Astrocyte (in vitro differentiated cells and primary cell): ENCODE measurements around the gene PTPRD. TPM values are rescaled to one million over a fixed set of nuclear protein-coding genes. Genes with fewer than 3 reads are reported as not detected.

ENCODE experiments used
- DNase-seq: peaks from one replicate; pipeline ENCODE4 v3.0.0-alpha.2; 2010; ENCODE audit warnings: low read depth
- FAIRE-seq: peaks from 2 replicates; lab custom pipeline; 2011; peaks lifted over from hg19 to GRCh38; lab: Jason Lieb, UNC
- H2AFZ ChIP-seq: 2 replicates; pipeline ENCODE4 v1.6.0; 2012; ENCODE audit warnings: low read depth, low read length, inconsistent platforms
- H3K27ac ChIP-seq: 2 replicates; pipeline ENCODE4 v1.5.1; 2011; ENCODE audit warnings: low read depth, low read length, inconsistent platforms
- H3K27me3 ChIP-seq: 2 replicates; pipeline ENCODE4 v1.6.0; 2011; ENCODE audit warnings: low read length, inconsistent platforms; ENCODE audit not compliant: insufficient read depth
- H3K36me3 ChIP-seq: 2 replicates; pipeline ENCODE4 v1.5.1; 2011; ENCODE audit warnings: low read length, inconsistent platforms; ENCODE audit not compliant: insufficient read depth
- H3K4me1 ChIP-seq: 2 replicates; pipeline ENCODE4 v1.5.1; 2011; ENCODE audit warnings: low read length, inconsistent platforms; ENCODE audit not compliant: insufficient read depth
- H3K4me2 ChIP-seq: 2 replicates; pipeline ENCODE4 v1.6.0; 2012; ENCODE audit warnings: low read length, inconsistent platforms
- H3K4me3 ChIP-seq: 2 replicates; pipeline ENCODE4 v1.5.1; 2011; ENCODE audit warnings: low read depth, mild to moderate bottlenecking, low read length, inconsistent platforms; ENCODE audit not compliant: insufficient read depth
- H3K79me2 ChIP-seq: 2 replicates; pipeline ENCODE4 v1.6.0; 2012; ENCODE audit warnings: mild to moderate bottlenecking, low read length, inconsistent platforms; ENCODE audit not compliant: insufficient read depth
- H3K9ac ChIP-seq: 2 replicates; pipeline ENCODE4 v1.6.0; 2012; ENCODE audit warnings: mild to moderate bottlenecking, low read length, inconsistent platforms
- H3K9me3 ChIP-seq: 2 replicates; pipeline ENCODE4 v1.5.1; 2012; ENCODE audit warnings: low read depth, mild to moderate bottlenecking, low read length, inconsistent platforms; ENCODE audit not compliant: insufficient read depth
- H4K20me1 ChIP-seq: 2 replicates; pipeline ENCODE4 v1.6.0; 2012; ENCODE audit warnings: low read length, inconsistent platforms; ENCODE audit not compliant: insufficient read depth
- H3K27ac Mint-ChIP-seq: one replicate; pipeline ENCODE4 v1.8.0; 2021; ENCODE audit warnings: mild to moderate bottlenecking, mixed read lengths; ENCODE audit not compliant: unreplicated experiment
- H3K27me3 Mint-ChIP-seq: one replicate; pipeline ENCODE4 v1.8.0; 2021; ENCODE audit warnings: low read depth, mixed read lengths; ENCODE audit not compliant: unreplicated experiment
- H3K36me3 Mint-ChIP-seq: one replicate; pipeline ENCODE4 v1.8.0; 2021; ENCODE audit warnings: low read depth, mixed read lengths; ENCODE audit not compliant: unreplicated experiment
- H3K4me1 Mint-ChIP-seq: one replicate; pipeline ENCODE4 v1.8.0; 2021; ENCODE audit warnings: low read depth, mixed read lengths; ENCODE audit not compliant: unreplicated experiment
- H3K4me3 Mint-ChIP-seq: one replicate; pipeline ENCODE4 v1.8.0; 2021; ENCODE audit warnings: mild to moderate bottlenecking, moderate library complexity, mixed read lengths; ENCODE audit not compliant: unreplicated experiment
- H3K9me3 Mint-ChIP-seq: one replicate; pipeline ENCODE4 v1.8.0; 2021; ENCODE audit warnings: mild to moderate bottlenecking, mixed read lengths; ENCODE audit not compliant: unreplicated experiment
- EZH2 ChIP-seq: IDR thresholded peaks from 2 replicates; pipeline ENCODE4 v1.6.1; 2012; ENCODE audit warnings: mild to moderate bottlenecking, low read length, inconsistent platforms; ENCODE audit not compliant: insufficient read depth
- total RNA-seq: library from RNA; stranded (reverse); gene quantifications from 2 replicates; pipeline ENCODE4 v1.2.1, GENCODE V29; 2021
- TF ChIP-seq, protein P1 (sequence below): IDR thresholded peaks from 2 replicates; pipeline ENCODE4 v1.5.1; 2011; ENCODE audit warnings: low read depth, mild to moderate bottlenecking, inconsistent platforms, low read length, moderate library complexity; ENCODE audit not compliant: insufficient read depth

PTPRD gene
- total RNA-seq, 1 donor from 2014 or later = 88.1 TPM

DNA sequence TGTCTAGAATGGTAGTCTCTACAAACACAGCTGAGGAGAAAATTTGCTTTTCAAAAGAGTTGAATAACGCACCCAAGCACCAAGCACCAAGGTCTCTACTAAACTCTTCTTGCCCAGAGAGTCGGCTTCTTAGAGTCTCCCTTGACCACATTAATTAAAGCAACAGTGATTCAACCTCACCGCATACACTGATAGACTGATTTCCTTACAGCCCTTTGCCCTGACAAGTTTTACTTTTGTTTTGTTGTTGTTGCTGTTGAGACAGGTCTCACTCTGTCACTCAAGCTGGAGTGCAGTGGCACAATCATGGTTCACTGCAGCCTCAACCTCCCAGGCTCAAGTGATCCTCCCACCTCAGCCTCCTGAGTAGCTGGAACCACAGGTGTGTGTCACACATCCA lies 1777.5 kb downstream of the PTPRD start:
- Histone ChIP-seq H3K4me1 (no peaks in the 10 kb centered on the region), H3K9me3 (no peaks in the 10 kb centered on the region), H4K20me1 (no peaks in the 10 kb centered on the region), H3K27me3 (no peaks in the 10 kb centered on the region), H3K27ac (no peak overlapping the region), H3K9ac (no peak overlapping the region), H3K4me2 (no peak overlapping the region), H3K79me2 (no peaks in the 10 kb centered on the region), H3K4me3 (no peak overlapping the region), H3K36me3 (no peaks in the 10 kb centered on the region), H2AFZ (no peak overlapping the region)
- peaks cover 3% of the 10 kb centered on the region for H3K36me3 Mint-ChIP-seq
- no peak overlapping the region for H3K27ac Mint-ChIP-seq
- peaks cover 12% of the 10 kb centered on the region for H3K4me1 Mint-ChIP-seq
- peaks cover 3% of the 10 kb centered on the region for H3K9me3 Mint-ChIP-seq
- no peak overlapping the region for H3K4me3 Mint-ChIP-seq
- no peaks in the 10 kb centered on the region for H3K27me3 Mint-ChIP-seq
- no peak for FAIRE-seq
- TF ChIP-seq, protein P1, sequence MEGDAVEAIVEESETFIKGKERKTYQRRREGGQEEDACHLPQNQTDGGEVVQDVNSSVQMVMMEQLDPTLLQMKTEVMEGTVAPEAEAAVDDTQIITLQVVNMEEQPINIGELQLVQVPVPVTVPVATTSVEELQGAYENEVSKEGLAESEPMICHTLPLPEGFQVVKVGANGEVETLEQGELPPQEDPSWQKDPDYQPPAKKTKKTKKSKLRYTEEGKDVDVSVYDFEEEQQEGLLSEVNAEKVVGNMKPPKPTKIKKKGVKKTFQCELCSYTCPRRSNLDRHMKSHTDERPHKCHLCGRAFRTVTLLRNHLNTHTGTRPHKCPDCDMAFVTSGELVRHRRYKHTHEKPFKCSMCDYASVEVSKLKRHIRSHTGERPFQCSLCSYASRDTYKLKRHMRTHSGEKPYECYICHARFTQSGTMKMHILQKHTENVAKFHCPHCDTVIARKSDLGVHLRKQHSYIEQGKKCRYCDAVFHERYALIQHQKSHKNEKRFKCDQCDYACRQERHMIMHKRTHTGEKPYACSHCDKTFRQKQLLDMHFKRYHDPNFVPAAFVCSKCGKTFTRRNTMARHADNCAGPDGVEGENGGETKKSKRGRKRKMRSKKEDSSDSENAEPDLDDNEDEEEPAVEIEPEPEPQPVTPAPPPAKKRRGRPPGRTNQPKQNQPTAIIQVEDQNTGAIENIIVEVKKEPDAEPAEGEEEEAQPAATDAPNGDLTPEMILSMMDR = no peak
- TF ChIP-seq EZH2 = no peak
- no peak for DNase-seq

DNA sequence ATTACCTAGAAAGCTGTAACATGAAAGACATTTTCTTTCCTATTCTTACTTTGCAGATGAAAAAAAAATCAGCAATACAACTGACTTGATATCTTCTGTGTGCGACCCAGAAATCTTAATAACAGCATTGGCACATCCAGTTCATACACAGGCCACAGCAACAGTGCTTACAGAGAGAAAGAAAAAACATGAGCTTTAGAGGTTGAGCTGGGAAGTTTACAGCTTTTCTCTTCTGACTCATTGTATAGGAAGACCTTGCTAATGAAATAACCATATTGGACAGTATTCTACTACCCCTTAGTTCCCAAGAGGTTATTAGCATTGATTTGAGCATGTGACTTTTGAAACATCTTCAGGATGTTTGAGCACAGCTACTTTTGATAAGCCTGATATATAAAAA lies 1779.8 kb downstream of the PTPRD start:
- H3K79me2 ChIP-seq = no peaks in the 10 kb centered on the region
- DNase-seq = no peak
- H3K27ac Mint-ChIP-seq = peak overlapping the region; percentile 77

DNA sequence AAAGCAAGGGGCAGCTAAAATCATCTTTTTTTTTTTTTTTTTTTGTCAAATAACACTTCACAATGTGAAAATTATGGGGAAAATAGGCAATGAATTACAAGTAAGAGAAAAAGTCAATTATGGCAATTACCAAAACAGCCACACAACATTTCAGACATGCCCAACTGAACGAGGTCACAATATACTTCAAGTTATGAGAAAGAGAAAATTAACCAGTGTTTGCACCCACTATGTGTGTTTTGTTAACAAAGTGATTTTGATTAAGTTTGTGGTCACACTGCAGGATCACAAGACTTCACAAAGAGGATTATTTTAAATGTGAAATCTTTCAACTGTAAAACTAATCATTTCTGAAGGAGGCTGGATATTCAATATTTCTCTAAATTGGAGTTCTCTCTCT lies 1780.4 kb downstream of the PTPRD start:
- no peak overlapping the region for H3K4me3 Mint-ChIP-seq
- H3K9ac ChIP-seq = no peak overlapping the region
- peaks cover 12% of the 10 kb centered on the region for H3K4me1 Mint-ChIP-seq
- peak overlapping the region; percentile 77 for H3K27ac Mint-ChIP-seq
- no peaks in the 10 kb centered on the region for H4K20me1 ChIP-seq
- DNase-seq = no peak
- no peak for TF ChIP-seq EZH2
- TF ChIP-seq, protein P1 = no peak
- no peak overlapping the region for H3K27ac ChIP-seq
- H3K27me3 Mint-ChIP-seq = no peaks in the 10 kb centered on the region
- H3K9me3 Mint-ChIP-seq = no peaks in the 10 kb centered on the region
- H3K79me2 ChIP-seq = no peaks in the 10 kb centered on the region
- no peaks in the 10 kb centered on the region for H3K9me3 ChIP-seq
- peaks cover 2% of the 10 kb centered on the region for H3K36me3 Mint-ChIP-seq
- no peaks in the 10 kb centered on the region for H3K27me3 ChIP-seq
- no peak overlapping the region for H3K4me3 ChIP-seq
- no peaks in the 10 kb centered on the region for H3K36me3 ChIP-seq
- H3K4me1 ChIP-seq = no peaks in the 10 kb centered on the region
- H3K4me2 ChIP-seq = no peak overlapping the region
- H2AFZ ChIP-seq = no peak overlapping the region
- FAIRE-seq = no peak

More for the DNA sequence above, 1779.8 kb downstream of the PTPRD start:
- H3K4me3 ChIP-seq = no peak overlapping the region
- no peak overlapping the region for H3K4me2 ChIP-seq
- no peak overlapping the region for H3K27ac ChIP-seq
- FAIRE-seq = no peak
- Mint-ChIP-seq H3K36me3 (peaks cover 3% of the 10 kb centered on the region), H3K27me3 (no peaks in the 10 kb centered on the region), H3K4me3 (no peak overlapping the region), H3K9me3 (peaks cover 3% of the 10 kb centered on the region), H3K4me1 (peaks cover 12% of the 10 kb centered on the region)
- no peaks in the 10 kb centered on the region for H3K27me3 ChIP-seq
- H3K9ac ChIP-seq = no peak overlapping the region
- no peaks in the 10 kb centered on the region for H3K4me1 ChIP-seq
- no peaks in the 10 kb centered on the region for H4K20me1 ChIP-seq
- no peaks in the 10 kb centered on the region for H3K9me3 ChIP-seq
- H2AFZ ChIP-seq = no peak overlapping the region
- H3K36me3 ChIP-seq = no peaks in the 10 kb centered on the region
- no peak for TF ChIP-seq EZH2
- TF ChIP-seq, protein P1 = no peak
